Urinary bladder (tissue), 4 donors: ENCODE data around the gene YBX1. TPM values are rescaled to one million over a fixed set of nuclear protein-coding genes. Genes with fewer than 3 reads are reported as not detected.

Experiments used
- DNase-seq: peaks from one replicate; pipeline ENCODE4 v3.0.0-alpha.2; 2015; ENCODE audit errors: extremely low spot score
- H3K27ac ChIP-seq: one replicate; pipeline ENCODE4 v1.5.1; 2013; ENCODE audit warnings: low read depth, mild to moderate bottlenecking, moderate library complexity
- H3K36me3 ChIP-seq: one replicate; pipeline ENCODE4 v1.6.1; 2013; ENCODE audit warnings: mild to moderate bottlenecking, moderate library complexity; ENCODE audit not compliant: insufficient read depth
- H3K4me1 ChIP-seq: one replicate; pipeline ENCODE4 v1.6.1; 2013; ENCODE audit warnings: mild to moderate bottlenecking, moderate library complexity; ENCODE audit not compliant: insufficient read depth
- H3K4me3 ChIP-seq: one replicate; pipeline ENCODE4 v1.5.1; 2013; ENCODE audit warnings: low read depth, low read length
- WGBS: extraction: QIAGEN DNeasy Blood & Tissue Kit; methylation state at CpG from one replicate; pipeline ENCODE4 v1.1.7; 2013; 5-methylcytosine and 5-hydroxymethylcytosine counted together
- polyA plus RNA-seq: library from polyadenylated mRNA; stranded (reverse); fragments of 200-250 nt; gene quantifications from one replicate; pipeline ENCODE4 v1.2.3, GENCODE V29; 2013
- total RNA-seq: library from RNA; depleted of rRNA; stranded (reverse); fragments of >200 nt; gene quantifications from one replicate; pipeline ENCODE4 v1.2.3, GENCODE V29; 2014
- donor health status: healthy with polysubstance abuse.
- donor health status: healthy.

YBX1 gene
- total RNA-seq: 401 TPM
- polyA plus RNA-seq: 773 TPM

DNA sequence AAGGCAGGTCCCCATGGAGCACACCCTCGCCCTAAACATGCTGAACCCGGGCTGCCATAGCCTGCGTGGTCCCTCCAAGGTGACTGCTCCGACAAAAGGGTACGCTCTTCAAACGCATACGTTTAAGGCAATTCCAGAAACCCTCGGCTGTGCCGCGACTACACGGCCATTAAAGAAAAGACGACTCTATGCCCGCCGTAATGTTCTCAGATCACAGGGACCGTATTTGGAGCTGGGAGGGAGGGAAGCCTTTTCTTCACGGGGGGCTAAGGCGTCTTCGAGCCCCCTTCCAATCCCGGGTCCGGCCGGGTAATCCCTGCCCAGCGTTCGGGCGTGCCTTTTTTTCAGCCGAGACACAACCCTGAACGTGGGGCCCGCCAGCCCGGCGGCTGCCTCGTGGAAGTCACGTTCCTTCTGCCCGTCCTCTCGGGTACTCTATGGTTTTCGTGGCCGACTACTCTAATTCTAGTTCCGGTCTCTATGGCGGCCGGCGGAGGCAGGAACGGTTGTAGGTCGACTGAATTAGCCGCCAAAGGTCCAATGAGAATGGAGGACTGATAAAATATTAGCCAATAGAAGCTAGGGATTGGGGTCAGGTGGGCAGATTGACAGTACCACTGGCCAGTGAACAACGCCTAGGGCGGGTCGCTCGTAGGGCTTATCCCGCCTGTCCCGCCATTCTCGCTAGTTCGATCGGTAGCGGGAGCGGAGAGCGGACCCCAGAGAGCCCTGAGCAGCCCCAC lies at the start of gene YBX1:
Gene YBX1, plus strand, starts transcription at position 678 of the 743 bp plus-strand sequence. CDS start 148 bp downstream, outside the sequence.
- Histone ChIP-seq H3K4me3 (peak within 1 kb of the TSS; percentile 93), H3K4me1 (peaks cover 5% of the 10 kb centered on the region), H3K36me3 (no peaks in the 10 kb centered on the region), H3K27ac (peak within 1 kb of the TSS; percentile 93)
- peak; percentile 97 for DNase-seq
- under 1% methylated on average over 54 of the region's 54 CpGs for WGBS

DNA sequence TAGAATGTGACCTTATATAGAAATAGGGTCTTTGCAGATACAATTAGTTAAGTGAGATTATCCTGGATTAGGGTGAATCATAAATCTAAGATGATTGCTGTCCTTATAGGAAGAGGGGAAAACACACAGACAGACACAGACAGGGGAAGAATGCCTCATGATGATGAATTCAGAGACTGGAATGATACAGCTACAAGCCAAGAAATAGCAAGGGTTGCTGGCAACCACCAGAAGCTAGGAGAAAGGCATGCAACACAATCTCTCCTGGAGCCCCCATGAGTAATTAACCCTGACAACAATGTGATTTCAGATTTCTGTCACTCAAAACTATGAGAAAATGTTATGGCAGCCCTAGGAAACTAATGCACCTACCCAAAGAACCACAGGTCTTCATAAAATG lies 43.1 kb upstream of the YBX1 start:
- no peak overlapping the region for H3K4me3 ChIP-seq
- no peak for DNase-seq
- H3K27ac ChIP-seq: no peak overlapping the region
- H3K4me1 ChIP-seq: no peaks in the 10 kb centered on the region
- no peaks in the 10 kb centered on the region for H3K36me3 ChIP-seq

DNA sequence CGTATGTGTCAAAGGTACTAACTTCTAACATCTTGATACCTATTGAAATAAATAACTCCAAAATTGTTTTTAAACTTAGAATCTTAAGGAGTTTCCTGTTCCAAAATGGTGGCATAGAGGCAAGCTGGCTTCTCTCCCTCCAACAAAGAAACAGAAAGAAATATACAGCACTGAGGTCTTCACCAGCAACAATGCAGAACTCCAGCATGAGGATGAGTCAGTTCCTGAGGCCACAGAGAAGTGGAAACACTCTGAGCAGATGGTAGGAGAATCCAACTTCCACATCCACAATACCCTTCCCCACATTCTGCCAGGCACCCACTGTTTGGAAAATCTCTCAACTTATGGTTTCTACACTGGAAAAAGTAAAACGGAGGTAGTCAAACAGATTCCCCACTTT lies 36.2 kb upstream of the YBX1 start:
- Histone ChIP-seq H3K4me1 (no peaks in the 10 kb centered on the region), H3K27ac (no peak overlapping the region), H3K36me3 (no peaks in the 10 kb centered on the region), H3K4me3 (no peak overlapping the region)
- DNase-seq: no peak
- WGBS: 89% methylated on average over 2 of the region's 2 CpGs

DNA sequence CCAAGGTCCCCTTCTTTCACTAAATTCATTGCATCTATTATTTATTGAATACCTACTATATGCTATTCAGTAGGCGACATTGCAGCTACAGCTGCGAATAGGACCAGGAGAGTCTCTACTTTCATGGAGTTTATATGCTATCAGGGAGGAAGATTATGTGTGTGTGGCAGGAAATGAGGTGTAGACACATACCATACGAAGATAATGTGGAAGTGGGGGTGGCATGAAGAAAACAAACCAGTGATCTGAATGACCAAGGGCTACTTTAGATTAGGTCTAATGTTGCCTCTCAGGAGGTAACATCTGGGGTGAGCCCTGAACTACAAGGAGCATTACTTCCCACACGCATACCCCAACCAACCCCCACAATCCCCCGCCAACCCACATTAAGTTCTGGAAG lies 25.0 kb upstream of the YBX1 start:
- no peak overlapping the region for H3K27ac ChIP-seq
- H3K4me3 ChIP-seq: no peak overlapping the region

DNA sequence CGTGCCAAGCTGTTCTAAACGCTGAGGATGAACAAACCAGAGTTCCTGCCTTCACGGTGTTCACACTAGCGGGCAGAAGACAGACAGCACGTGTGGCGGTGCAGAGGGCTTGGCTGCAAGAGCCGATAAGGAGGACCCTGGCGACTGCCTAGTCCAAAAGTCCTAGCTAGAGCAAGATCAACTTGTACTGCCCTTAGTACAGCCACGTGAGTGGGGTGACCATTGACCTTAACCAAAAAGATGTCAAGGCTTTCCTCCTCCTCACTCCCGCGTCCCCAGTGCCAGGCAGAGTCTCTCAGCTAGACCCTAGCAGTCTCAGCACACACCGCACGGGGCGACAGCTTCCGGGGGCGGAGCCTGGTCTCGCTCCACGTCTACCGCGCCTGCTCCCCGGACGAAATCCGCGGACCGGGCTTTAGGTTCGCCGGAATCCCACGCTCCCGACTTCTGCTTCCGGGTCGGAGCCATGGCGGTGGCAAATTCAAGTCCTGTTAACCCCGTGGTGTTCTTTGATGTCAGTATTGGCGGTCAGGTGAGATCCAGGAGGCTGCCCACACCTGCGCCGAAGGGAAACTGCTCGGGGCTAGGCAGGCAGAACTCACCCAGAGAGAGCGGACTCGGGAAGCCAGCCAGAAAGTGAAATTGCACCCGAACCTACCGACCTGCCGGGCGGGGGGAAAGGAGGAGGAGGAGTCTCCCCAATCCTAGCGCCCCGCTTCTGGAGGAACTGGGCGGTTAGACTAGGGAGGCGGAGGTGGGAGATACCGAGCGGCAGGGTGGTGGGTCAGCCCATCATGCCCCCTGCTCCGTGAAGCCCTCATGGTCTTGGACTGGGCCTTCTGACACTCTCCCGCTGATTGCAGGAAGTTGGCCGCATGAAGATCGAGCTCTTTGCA lies 24.0 kb upstream of the YBX1 start, which contains the start of gene PPIH:
Gene PPIH, plus strand, starts transcription at position 443 of the 896 bp plus-strand sequence. Its CDS starts 24 bp downstream, at position 467.
- H3K4me1 ChIP-seq: no peaks in the 10 kb centered on the region
- under 1% methylated on average over 53 of the region's 53 CpGs for WGBS
- peak within 1 kb of the TSS; percentile 84 for H3K27ac ChIP-seq
- no peaks in the 10 kb centered on the region for H3K36me3 ChIP-seq
- peak; percentile 88 for DNase-seq
- peak within 1 kb of the TSS; percentile 68 for H3K4me3 ChIP-seq

More for the DNA sequence above, 25.0 kb upstream of the YBX1 start:
- no peaks in the 10 kb centered on the region for H3K36me3 ChIP-seq
- 80% methylated on average over 5 of the region's 5 CpGs for WGBS
- no peak for DNase-seq
- no peaks in the 10 kb centered on the region for H3K4me1 ChIP-seq

DNA sequence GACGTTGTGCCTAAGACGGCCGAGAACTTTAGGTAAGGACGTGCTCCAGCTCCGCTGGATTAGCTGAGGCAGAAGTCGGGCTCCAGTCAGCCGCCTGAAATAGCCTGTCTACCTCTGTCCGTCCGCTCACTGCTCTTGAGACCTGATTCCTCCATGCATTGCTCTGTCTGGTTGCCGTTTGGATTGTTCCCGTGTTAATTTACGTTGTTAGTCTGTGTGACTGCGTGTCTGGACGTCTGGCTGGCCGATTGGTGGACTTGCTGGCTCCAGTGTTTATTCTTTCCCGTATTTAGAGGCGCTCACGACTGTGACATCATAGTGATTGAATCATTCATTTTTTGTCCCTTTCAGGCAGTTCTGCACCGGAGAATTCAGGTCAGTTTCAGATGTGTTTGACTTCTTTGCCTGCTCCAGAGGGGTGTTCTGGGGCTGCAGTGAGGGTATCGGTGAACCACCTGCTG lies 23.3 kb upstream of the YBX1 start:
- H3K27ac ChIP-seq: no peak overlapping the region
- 6% methylated on average over 20 of the region's 20 CpGs for WGBS
- H3K4me1 ChIP-seq: no peaks in the 10 kb centered on the region
- DNase-seq: no peak
- H3K36me3 ChIP-seq: no peaks in the 10 kb centered on the region
- peak overlapping the region; percentile 68 for H3K4me3 ChIP-seq

DNA sequence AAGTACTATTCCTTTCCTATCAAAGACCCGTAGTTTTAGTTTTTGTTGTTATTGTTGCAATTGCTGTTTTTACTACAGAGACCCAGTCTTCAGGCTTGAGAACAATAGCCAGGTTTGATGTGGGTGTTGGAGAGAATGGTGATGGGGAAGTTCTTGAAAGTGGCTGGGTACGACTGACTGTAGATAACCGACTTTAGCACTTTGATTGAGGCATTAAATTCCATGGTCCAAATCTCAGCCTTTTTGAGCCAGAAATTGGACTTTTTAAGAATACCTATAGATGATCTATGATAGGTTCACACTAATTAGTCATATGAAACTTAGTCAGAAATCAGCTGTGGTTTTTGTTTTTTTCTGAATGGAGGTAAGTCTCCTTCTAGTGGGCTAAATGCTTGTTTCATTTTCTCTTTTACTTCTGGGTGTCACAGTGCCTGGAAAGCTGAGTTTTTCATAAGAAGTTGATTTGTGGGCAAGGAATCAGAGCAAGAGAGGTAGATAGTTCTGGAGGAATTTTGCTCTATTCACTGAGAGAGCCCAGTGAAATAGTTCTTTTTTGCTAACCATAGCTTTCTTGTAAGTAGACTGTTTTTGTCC lies 21.2 kb upstream of the YBX1 start:
- H3K27ac ChIP-seq: no peak overlapping the region
- no peak overlapping the region for H3K4me3 ChIP-seq
- no peaks in the 10 kb centered on the region for H3K36me3 ChIP-seq
- H3K4me1 ChIP-seq: no peaks in the 10 kb centered on the region
- no peak for DNase-seq
- WGBS: 75% methylated on average over 3 of the region's 3 CpGs

DNA sequence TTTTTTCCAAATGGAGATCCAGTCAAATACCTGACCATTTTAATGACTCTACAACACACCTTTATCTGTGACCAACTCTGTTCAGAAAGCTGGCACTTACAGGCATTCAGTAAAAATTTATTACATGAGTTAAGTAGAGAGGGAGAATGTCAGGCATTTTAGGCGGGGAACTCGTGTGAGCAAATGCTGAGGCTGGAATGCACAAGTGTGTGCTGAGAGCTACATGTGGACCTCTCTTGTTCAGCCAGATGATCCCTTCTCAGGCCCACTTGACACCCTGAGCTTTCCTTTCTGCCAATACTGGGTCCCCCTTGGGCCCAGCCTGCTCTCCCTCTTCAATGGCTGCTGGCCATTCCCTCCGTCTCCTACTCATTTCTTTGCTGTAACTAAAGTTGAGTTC lies 12.3 kb upstream of the YBX1 start:
- H3K36me3 ChIP-seq: peaks cover 2% of the 10 kb centered on the region
- H3K4me1 ChIP-seq: no peaks in the 10 kb centered on the region
- 89% methylated on average over 3 of the region's 3 CpGs for WGBS
- no peak overlapping the region for H3K27ac ChIP-seq
- DNase-seq: no peak
- no peak overlapping the region for H3K4me3 ChIP-seq

DNA sequence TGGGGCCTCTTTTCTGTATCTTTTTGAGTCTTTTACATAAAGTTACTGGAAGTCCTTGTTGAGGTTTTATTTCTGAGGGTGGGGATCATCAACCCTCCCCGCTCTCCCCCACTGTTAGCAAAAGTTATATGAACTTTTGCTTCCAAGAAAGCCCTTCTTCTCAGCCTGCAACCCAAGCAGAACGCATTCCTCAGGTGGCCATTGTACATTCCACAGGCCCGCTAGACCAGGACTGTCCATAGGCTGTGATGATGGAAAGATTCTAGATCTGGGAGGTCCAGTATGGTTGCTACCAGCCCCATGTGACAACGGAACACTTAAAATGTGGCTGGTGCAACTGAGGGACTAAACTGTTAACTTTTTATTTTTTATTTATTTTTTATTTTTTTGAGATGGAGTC lies 11.8 kb upstream of the YBX1 start:
- 97% methylated on average over 4 of the region's 4 CpGs for WGBS
- peaks cover 2% of the 10 kb centered on the region for H3K36me3 ChIP-seq

DNA sequence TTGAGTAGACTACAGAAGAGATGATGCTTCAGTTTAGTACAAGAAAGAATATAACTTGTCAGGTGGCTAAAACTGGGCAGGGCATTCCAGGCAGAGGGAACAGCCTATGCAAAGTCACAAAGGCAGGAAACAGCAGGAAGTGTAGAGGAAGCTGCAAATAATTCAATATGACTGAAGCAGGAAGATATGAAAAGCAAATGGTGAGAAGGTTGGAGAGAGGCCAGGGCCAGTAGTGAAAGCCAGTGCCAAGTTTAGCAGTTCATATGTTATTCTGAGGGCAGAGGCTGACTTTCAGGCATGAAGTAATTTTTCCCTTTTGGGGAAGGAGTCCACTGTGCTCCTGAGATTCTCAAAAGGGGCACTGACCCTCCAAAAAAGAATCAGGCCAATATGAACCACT lies 8.0 kb upstream of the YBX1 start:
- Histone ChIP-seq H3K36me3 (peaks cover 2% of the 10 kb centered on the region), H3K27ac (no peak overlapping the region), H3K4me3 (no peak overlapping the region), H3K4me1 (no peaks in the 10 kb centered on the region)
- DNase-seq: no peak

More for the DNA sequence above, 11.8 kb upstream of the YBX1 start:
- no peak for DNase-seq
- Histone ChIP-seq H3K4me3 (no peak overlapping the region), H3K4me1 (no peaks in the 10 kb centered on the region), H3K27ac (no peak overlapping the region)

DNA sequence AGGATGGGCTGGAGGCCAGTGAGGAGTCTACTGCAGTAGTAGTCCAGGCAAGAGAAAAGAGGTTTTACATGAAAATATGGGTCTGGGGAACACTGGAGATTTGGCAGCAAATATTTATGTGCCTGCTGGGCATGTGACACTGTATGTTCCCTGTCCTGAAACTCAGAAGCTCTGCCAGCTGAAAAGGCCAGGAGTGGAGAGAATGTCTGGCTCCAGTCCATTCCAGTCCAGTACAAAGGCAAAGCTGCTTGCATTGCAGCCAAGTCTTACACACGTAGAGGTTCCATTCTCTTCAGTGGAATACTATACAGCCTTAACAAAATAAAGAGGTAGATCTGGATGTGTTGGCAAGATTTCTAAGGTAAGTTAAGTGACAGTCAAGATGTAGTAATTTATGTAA lies 7.5 kb upstream of the YBX1 start:
- no peak overlapping the region for H3K27ac ChIP-seq
- no peak for DNase-seq
- no peak overlapping the region for H3K4me3 ChIP-seq
- H3K4me1 ChIP-seq: no peaks in the 10 kb centered on the region
- 40% methylated on average over 1 of the region's 1 CpG for WGBS
- peaks cover 2% of the 10 kb centered on the region for H3K36me3 ChIP-seq

DNA sequence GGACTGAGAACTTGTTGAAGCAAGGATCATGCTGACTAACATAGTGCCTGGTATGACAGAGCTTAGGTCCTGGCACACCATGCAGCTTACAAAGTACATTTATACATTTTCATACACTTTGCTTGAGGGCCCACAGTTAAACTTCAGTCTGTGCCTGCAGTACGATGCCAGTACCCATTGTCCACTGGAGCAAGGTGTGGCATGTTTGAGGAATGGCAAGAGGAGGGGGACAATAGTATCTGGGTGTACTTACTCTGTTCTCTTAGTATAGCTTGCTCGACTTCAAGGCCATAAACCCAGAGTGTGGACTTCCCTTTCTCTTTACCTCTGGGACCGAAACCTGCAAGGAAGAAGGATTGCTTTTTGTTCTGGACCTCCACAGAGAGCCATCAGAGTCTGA lies 6.8 kb upstream of the YBX1 start:
- H3K27ac ChIP-seq: no peak overlapping the region
- 94% methylated on average over 3 of the region's 3 CpGs for WGBS
- H3K4me3 ChIP-seq: no peak overlapping the region
- no peaks in the 10 kb centered on the region for H3K4me1 ChIP-seq
- peaks cover 2% of the 10 kb centered on the region for H3K36me3 ChIP-seq
- no peak for DNase-seq

DNA sequence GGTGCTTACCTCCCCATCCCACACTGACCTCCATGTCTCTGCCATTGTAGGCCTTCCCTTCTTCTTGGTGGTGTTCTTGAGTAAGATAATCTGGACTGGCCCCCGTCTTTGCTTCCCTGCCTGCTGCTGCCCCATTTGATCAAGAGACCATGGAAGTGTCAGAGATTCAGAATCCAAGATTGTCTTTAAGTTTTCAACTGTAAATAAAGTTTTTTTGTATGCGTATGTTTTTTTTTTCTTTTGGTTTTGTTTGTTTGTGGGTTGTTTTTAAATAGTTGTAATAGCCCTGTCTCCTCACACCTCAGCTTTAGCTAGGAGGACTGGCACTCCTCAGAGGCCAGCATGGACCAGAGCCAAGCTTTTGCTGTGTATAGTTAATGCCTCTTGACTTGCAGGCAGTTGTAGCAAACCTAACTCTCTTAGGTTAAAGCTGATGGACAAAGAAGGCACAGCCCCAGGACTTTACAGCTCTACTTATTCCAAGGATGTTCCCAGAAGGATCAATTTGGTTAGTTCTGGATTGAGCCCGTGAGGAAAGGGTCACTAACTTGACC lies 5.6 kb upstream of the YBX1 start:
- H3K36me3 ChIP-seq: peaks cover 2% of the 10 kb centered on the region
- no peak overlapping the region for H3K4me3 ChIP-seq
- 85% methylated on average over 3 of the region's 3 CpGs for WGBS
- DNase-seq: no peak
- no peak overlapping the region for H3K27ac ChIP-seq
- H3K4me1 ChIP-seq: peaks cover 3% of the 10 kb centered on the region
